Measurements from ENCODE around the gene PSMF1.

Gene PSMF1

DNA sequence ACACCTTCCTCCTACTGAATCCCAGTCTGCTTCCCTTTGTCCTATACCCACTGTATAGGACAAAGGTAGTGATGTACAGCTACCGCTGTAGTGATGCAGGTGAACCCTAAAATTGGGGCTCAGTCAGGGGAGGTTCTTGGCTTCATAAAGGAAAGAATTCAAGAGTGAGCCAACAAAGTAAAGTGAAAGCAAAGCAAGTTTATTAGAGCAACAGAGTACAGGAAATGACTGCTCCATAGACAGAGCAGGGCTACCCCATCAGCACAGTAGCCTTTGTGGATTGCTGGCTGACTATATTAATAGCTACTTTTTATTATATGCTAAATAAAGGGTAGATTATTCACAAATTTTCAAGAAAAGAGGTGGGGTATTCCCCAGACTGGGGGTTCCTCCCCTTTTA lies 81.6 kb downstream of the PSMF1 start:
- no peak for DNase-seq (ENCODE audit: extremely low spot score)
- ChIA-PET POLR2A (no interaction called here), CTCF (no interaction called here)
- TF ChIP-seq FOXA1 (IDR thresholded peaks at IDR 0.05) (no peak), NFRKB (IDR thresholded peaks at IDR 0.05) (no peak), FOXK2 (IDR thresholded peaks at IDR 0.05) (no peak), SUZ12 (IDR thresholded peaks at IDR 0.05) (no peak), L3MBTL2 (conservative IDR thresholded peaks at IDR 0.05) (no peak), ZNF384 (IDR thresholded peaks at IDR 0.05) (no peak), HDGF (IDR thresholded peaks at IDR 0.05; ENCODE audit: borderline replicate concordance) (no peak), BHLHE40 (IDR thresholded peaks at IDR 0.05; ENCODE audit: borderline replicate concordance) (no peak), ELF4 (IDR thresholded peaks at IDR 0.05) (no peak), ARNT (IDR thresholded peaks at IDR 0.05) (no peak), FOXM1 (IDR thresholded peaks at IDR 0.05; ENCODE audit: borderline replicate concordance) (no peak), LEF1 (IDR thresholded peaks at IDR 0.05; ENCODE audit: borderline replicate concordance) (no peak), CTBP1 (IDR thresholded peaks at IDR 0.05; ENCODE audit: borderline replicate concordance) (no peak), SP1 (IDR thresholded peaks at IDR 0.05) (no peak), TARDBP (IDR thresholded peaks at IDR 0.05) (no peak)
- TF ChIP-seq, protein P1, sequence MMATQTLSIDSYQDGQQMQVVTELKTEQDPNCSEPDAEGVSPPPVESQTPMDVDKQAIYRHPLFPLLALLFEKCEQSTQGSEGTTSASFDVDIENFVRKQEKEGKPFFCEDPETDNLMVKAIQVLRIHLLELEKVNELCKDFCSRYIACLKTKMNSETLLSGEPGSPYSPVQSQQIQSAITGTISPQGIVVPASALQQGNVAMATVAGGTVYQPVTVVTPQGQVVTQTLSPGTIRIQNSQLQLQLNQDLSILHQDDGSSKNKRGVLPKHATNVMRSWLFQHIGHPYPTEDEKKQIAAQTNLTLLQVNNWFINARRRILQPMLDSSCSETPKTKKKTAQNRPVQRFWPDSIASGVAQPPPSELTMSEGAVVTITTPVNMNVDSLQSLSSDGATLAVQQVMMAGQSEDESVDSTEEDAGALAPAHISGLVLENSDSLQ (IDR thresholded peaks at IDR 0.05) = no peak

DNA sequence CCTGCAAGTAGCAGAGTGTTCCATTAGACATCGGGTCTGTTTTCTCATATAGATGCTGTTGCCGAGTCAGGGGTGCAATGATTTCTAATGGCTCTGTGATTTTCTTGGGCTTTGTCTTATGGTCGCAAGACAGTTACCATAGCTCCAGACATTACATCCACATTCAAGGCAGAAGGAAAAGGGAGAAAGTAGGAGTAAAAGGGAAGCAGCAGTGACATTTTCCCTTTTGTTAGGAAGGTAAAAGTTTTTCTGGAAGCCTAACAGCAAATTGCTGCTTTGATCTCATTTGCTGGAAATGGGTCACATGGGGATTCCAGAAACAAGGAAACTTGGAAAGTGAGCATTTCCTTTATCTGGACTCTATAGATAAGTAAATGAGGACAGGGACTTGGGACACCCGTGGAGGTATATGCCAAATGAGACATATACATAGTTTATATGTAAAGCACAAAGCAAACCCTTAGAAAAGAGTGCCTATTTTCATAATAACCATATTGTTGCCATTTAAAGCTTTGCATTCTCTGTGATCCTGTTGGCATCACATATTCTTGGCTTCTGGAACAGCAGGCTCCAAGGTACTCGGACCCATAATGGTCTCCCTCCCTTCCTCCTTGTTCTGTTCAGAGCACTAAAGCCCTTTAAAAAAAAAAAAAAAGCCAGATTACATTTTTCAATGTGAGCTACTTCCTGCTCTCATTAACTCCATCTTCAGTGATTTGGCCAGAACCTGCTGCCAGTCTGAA lies 84.5 kb downstream of the PSMF1 start, which contains the start of gene C20orf202:
C20orf202 (plus strand) TSS at position 693 of the 743 bp plus-strand sequence. CDS start 132 bp downstream, outside the sequence.
- no peak for TF ChIP-seq L3MBTL2 (conservative IDR thresholded peaks at IDR 0.05)
- no peak for TF ChIP-seq CTBP1 (IDR thresholded peaks at IDR 0.05; ENCODE audit: borderline replicate concordance)
- TF ChIP-seq ELF4 (IDR thresholded peaks at IDR 0.05) = no peak
- TF ChIP-seq FOXM1 (IDR thresholded peaks at IDR 0.05; ENCODE audit: borderline replicate concordance) = no peak
- CTCF ChIA-PET = no interaction called here
- POLR2A ChIA-PET = interaction anchor here (1.3 kb wide), 1 partner anchor 23 kb away, joined by 3 read pairs; the partner anchor contains the start of gene RAD21L1
- no peak for DNase-seq (ENCODE audit: extremely low spot score)

DNA sequence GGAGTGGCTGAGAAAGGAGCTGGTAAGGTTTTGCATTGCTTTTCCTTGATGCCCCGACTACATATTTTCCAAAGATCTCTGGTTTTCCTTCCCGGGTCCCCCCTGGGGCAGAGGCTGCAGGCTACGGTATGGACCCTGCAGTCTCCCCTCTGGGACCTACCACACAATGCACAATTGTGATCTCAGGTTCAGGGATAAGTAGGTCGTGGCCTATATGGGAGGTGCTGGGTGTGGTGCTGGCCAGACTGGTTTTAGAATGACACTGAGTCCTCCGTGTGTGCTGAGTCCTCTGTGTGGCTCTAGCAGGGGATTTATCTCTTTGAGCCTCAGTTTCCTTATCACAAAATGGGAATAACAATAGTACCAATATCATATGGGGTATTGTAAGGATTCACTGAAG lies 85.2 kb downstream of the PSMF1 start:
- CTCF ChIA-PET = no interaction called here
- POLR2A ChIA-PET = interaction anchor here (1.3 kb wide), 1 partner anchor 22 kb away, joined by 3 read pairs; the partner anchor contains the start of gene RAD21L1
- no peak for DNase-seq (ENCODE audit: extremely low spot score)
- TF ChIP-seq TARDBP (IDR thresholded peaks at IDR 0.05) (no peak), ZNF384 (IDR thresholded peaks at IDR 0.05) (no peak), SP1 (IDR thresholded peaks at IDR 0.05) (no peak), L3MBTL2 (conservative IDR thresholded peaks at IDR 0.05) (no peak), LEF1 (IDR thresholded peaks at IDR 0.05; ENCODE audit: borderline replicate concordance) (no peak), CTBP1 (IDR thresholded peaks at IDR 0.05; ENCODE audit: borderline replicate concordance) (no peak), HDGF (IDR thresholded peaks at IDR 0.05; ENCODE audit: borderline replicate concordance) (no peak), FOXA1 (IDR thresholded peaks at IDR 0.05) (no peak), NFRKB (IDR thresholded peaks at IDR 0.05) (no peak), FOXM1 (IDR thresholded peaks at IDR 0.05; ENCODE audit: borderline replicate concordance) (no peak), BHLHE40 (IDR thresholded peaks at IDR 0.05; ENCODE audit: borderline replicate concordance) (no peak), SUZ12 (IDR thresholded peaks at IDR 0.05) (no peak), FOXK2 (IDR thresholded peaks at IDR 0.05) (no peak), ELF4 (IDR thresholded peaks at IDR 0.05) (no peak), ARNT (IDR thresholded peaks at IDR 0.05) (no peak)
- TF ChIP-seq, protein P1 (IDR thresholded peaks at IDR 0.05) = no peak

DNA sequence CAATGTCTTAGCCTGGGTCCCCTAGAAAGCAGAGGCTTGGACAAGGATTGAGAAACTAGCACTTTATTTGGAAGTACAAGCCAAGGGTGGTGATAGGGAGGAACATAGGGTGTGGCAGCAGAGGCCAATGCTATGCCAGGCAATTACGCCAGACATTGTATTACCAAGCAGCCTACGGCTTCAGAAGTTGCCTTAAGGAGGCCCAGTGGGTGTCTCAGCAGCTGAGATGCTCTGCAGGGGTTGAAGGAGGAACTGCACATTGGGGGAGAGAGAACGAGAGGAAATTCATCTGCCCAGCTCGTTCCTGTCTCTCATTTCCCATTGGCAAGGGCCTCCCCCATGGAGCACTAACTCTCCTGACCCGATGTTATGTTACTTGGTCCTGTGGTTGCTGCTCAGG lies 85.7 kb downstream of the PSMF1 start:
- TF ChIP-seq ARNT (IDR thresholded peaks at IDR 0.05) (no peak), BHLHE40 (IDR thresholded peaks at IDR 0.05; ENCODE audit: borderline replicate concordance) (no peak), CTBP1 (IDR thresholded peaks at IDR 0.05; ENCODE audit: borderline replicate concordance) (no peak), TARDBP (IDR thresholded peaks at IDR 0.05) (no peak), L3MBTL2 (conservative IDR thresholded peaks at IDR 0.05) (no peak), FOXK2 (IDR thresholded peaks at IDR 0.05) (no peak), HDGF (IDR thresholded peaks at IDR 0.05; ENCODE audit: borderline replicate concordance) (no peak), LEF1 (IDR thresholded peaks at IDR 0.05; ENCODE audit: borderline replicate concordance) (no peak), FOXM1 (IDR thresholded peaks at IDR 0.05; ENCODE audit: borderline replicate concordance) (no peak), ELF4 (IDR thresholded peaks at IDR 0.05) (no peak), ZNF384 (IDR thresholded peaks at IDR 0.05) (no peak), SP1 (IDR thresholded peaks at IDR 0.05) (no peak), NFRKB (IDR thresholded peaks at IDR 0.05) (no peak), SUZ12 (IDR thresholded peaks at IDR 0.05) (no peak), FOXA1 (IDR thresholded peaks at IDR 0.05) (no peak)
- TF ChIP-seq, protein P1 (IDR thresholded peaks at IDR 0.05) = no peak
- no peak for DNase-seq (ENCODE audit: extremely low spot score)
- ChIA-PET CTCF (no interaction called here), POLR2A (no interaction called here)

DNA sequence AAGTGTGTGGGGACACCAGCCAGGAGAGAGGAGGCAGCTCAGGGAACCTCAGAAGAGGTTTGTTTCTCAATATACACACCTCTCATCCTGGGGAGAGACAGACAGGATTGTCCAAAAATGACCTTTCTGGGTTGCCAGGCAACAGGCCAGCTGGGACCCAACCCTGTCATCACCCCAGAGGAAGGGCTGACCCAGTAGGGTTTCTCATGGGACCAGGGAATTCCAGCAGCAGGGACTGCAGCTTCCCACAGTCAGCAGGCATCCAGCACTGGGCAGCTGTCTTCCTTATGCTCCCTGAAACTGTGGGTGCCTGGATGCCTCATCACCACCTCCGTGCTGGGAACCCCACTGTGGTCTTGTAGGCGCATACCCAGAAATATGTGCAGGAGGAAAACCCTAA lies 86.2 kb downstream of the PSMF1 start:
- ChIA-PET POLR2A (no interaction called here), CTCF (no interaction called here)
- TF ChIP-seq ARNT (IDR thresholded peaks at IDR 0.05) (no peak), LEF1 (IDR thresholded peaks at IDR 0.05; ENCODE audit: borderline replicate concordance) (no peak), HDGF (IDR thresholded peaks at IDR 0.05; ENCODE audit: borderline replicate concordance) (no peak)
- DNase-seq (ENCODE audit: extremely low spot score) = no peak

DNA sequence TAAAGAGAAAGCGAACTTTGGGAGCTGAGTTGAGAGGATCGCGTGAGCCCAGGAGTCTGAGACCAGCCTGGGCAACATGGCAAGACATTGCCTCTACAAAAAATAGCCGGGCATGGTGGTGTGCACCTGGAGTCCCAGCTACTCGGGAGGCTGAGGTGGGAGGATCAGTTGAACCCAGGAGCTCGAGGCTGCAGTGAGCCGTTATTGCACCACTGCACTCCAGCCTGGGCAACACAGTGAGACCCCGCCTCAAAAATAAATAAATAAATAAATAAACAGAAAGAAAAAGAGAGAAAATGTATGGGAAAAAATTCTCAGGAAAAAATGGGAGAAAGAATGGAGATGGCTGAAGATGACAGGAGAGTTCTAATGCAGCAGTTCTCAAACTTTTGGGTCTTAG lies 87.4 kb downstream of the PSMF1 start:
- CTCF ChIA-PET = no interaction called here

More for the DNA sequence above, 87.4 kb downstream of the PSMF1 start:
- no peak for DNase-seq (ENCODE audit: extremely low spot score)
- POLR2A ChIA-PET = no interaction called here
- TF ChIP-seq FOXK2 (IDR thresholded peaks at IDR 0.05) = no peak
- no peak for TF ChIP-seq FOXA1 (IDR thresholded peaks at IDR 0.05)
- no peak for TF ChIP-seq LEF1 (IDR thresholded peaks at IDR 0.05; ENCODE audit: borderline replicate concordance)
- no peak for TF ChIP-seq L3MBTL2 (conservative IDR thresholded peaks at IDR 0.05)
- no peak for TF ChIP-seq BHLHE40 (IDR thresholded peaks at IDR 0.05; ENCODE audit: borderline replicate concordance)
- no peak for TF ChIP-seq NFRKB (IDR thresholded peaks at IDR 0.05)
- no peak for TF ChIP-seq ARNT (IDR thresholded peaks at IDR 0.05)
- no peak for TF ChIP-seq SP1 (IDR thresholded peaks at IDR 0.05)
- TF ChIP-seq TARDBP (IDR thresholded peaks at IDR 0.05) = no peak
- no peak for TF ChIP-seq ZNF384 (IDR thresholded peaks at IDR 0.05)
- TF ChIP-seq CTBP1 (IDR thresholded peaks at IDR 0.05; ENCODE audit: borderline replicate concordance) = no peak
- TF ChIP-seq SUZ12 (IDR thresholded peaks at IDR 0.05) = no peak
- TF ChIP-seq HDGF (IDR thresholded peaks at IDR 0.05; ENCODE audit: borderline replicate concordance) = no peak
- no peak for TF ChIP-seq ELF4 (IDR thresholded peaks at IDR 0.05)
